AG10803 (cell line): ENCODE results near the gene ZNF182.
"Not testable (repeated sequence)": the region's sequence is repeated elsewhere in the genome, so short reads cannot be mapped to it uniquely, and the experiment has no call there.

Source experiments
- DNase-seq: peaks from one replicate; pipeline ENCODE4 v3.0.0; 2010; ENCODE audit warnings: low read depth
- H3K4me3 ChIP-seq: 2 replicates; pipeline ENCODE4 v1.5.1; 2011; ENCODE audit warnings: mild to moderate bottlenecking, low read length, control low read depth
- CTCF ChIP-seq: conservative IDR thresholded peaks from 2 replicates; pipeline ENCODE4 v1.5.1; 2011; ENCODE audit warnings: mild to moderate bottlenecking, low read length, control low read depth, inconsistent platforms

Gene ZNF182

DNA sequence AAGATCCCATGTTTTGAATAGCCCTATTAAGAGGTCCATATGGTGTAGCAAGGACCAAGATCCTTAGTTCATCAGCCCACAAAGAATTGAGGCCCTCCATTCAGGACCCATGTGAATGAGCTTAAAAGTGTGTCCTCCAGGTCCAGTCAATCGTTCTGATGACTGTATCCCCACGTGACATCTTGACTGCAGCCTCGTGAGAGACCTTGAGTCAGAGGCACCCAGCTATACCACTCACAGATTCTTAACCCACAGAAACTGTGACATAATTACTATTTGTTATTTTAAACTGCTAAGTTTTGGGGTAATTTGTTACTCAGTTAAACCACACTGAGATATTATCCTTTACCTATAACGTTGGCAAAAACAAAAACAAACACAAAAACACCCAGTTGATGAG, 62.4 kb downstream of the ZNF182 start:
- no peak overlapping the region for H3K4me3 ChIP-seq
- no peak for TF ChIP-seq CTCF
- no peak for DNase-seq

DNA sequence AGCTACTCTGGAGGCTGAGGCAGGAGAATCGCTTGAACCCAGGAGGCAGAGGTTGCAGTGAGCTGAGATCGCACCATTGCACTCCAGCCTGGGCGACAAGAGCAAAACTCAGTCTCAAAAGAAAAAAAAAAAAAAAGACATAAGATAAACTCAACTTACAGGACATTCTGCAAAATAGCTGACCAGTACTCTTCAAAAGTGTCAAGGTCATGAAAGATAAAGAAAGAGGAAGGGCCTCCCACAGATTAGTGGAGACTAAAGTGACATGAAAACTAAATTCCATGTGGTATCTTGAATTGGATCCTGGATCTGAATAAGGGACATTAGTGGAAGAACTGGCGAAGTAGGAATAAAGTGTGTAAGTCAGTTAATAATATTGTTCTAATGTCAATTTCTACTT, 63.3 kb downstream of the ZNF182 start:
- DNase-seq: no peak
- no peak for TF ChIP-seq CTCF
- no peak overlapping the region for H3K4me3 ChIP-seq

- TF ChIP-seq CTCF: no peak
- H3K4me3 ChIP-seq: no peak overlapping the region
- DNase-seq: no peak
These were observed 66.9 kb downstream of the ZNF182 start for GRCh38 chrX:47936940-47937317.

DNA sequence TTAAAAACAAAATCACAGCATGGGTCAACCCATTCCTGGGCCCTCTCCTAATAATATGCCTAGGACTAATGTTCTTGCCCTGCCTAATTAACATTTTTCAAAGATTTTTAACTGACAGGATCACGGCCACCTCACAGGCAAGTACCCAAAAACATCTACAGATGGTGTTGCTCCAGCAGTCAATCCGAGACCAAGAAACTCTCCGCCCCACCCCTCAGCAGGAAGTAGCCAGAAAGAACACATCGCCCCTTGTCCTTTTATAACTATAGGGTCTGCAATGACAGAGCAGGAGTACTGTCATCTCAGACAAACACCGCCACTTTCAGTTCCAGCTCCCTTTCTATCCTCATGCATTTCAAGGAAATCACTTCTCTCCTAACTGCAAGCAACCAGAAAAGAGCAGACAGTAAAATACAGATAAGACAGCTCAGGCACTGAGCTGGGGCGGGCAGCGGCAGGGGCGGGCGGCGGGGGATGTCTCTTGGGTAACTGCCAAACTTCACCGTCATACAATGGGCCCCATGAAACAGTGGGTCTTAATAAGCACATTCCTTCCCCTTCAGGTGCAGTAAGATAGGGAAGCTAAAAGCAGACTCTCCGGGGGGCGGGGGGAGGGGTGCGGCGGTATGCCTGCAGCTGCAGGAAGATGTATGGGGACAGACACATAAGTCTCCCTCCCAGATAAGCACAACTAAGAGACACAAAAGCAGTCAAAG, 67.4 kb downstream of the ZNF182 start:
- no peak for TF ChIP-seq CTCF
- no peak overlapping the region for H3K4me3 ChIP-seq
- no peak for DNase-seq

DNA sequence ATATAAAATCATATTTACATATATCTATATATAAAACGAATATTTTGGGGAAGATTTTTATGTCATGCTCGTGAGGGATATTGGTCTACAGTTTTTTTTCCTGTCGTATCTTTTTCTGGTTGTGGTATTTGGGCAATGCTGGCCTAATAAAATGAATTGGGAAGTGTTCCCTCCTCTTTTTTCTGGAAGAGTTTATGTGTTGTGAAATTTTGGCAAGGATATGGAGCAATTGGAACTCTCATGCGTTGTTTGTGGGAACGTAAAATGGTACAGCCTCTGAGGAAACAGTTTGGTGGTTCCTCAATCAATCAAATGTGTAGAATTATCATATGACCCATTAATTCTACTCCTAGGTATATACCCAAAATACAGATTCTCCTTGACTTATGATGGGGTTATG, 69.8 kb downstream of the ZNF182 start:
- no peak overlapping the region for H3K4me3 ChIP-seq
- TF ChIP-seq CTCF: no peak
- peak; percentile 2 for DNase-seq

- not testable (repeated sequence) for H3K4me3 ChIP-seq, DNase-seq
These were observed 71.8 kb downstream of the ZNF182 start for GRCh38 chrX:47931970-47932369.

DNA sequence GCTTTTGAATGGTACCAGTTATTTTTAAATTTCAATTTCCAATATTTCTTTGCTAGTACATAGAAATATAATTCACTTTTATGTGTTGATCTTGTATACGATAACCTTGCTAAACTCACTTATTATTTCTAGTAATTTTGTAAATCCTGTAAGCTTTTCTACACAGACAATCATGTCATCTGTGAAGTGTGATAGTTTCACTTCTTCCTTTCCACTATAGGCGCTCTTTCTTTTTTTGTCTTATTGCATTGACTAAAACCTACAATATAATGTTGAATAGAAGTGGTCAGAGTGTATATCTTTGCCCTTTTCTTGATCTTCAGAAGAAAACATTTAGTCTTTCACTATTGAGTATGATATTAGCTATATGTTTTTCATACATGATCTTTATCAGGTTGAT, 76.6 kb downstream of the ZNF182 start:
- no peak for DNase-seq
- no peak for TF ChIP-seq CTCF
- H3K4me3 ChIP-seq: no peak overlapping the region
